Measurements from ENCODE around the gene CCL22. TPM values are rescaled to one million over a fixed set of nuclear protein-coding genes. Genes with fewer than 3 reads are reported as not detected.

The CCL22 gene
- total RNA-seq, 1 experiment from 2014 or later = not detected

GRCh38 chr16:57313509-57313908, 45.1 kb upstream of the CCL22 start:
- H3K23me2 ChIP-seq (ENCODE audit: insufficient read length, low read depth, low read length, poor library complexity, severe bottlenecking) = no peaks in the 10 kb centered on the region
- H4K20me1 ChIP-seq (ENCODE audit: control insufficient read depth, insufficient read depth, insufficient read length) = peaks cover 5% of the 10 kb centered on the region
- no peaks in the 10 kb centered on the region for H3K79me2 ChIP-seq (ENCODE audit: insufficient read depth, low read length)
- H2AK5ac ChIP-seq (ENCODE audit: insufficient read length, low read length) = no peak overlapping the region
- no peaks in the 10 kb centered on the region for H3K9me3 ChIP-seq (ENCODE audit: control insufficient read depth, low read depth, low read length)
- no peak overlapping the region for H2BK20ac ChIP-seq (ENCODE audit: low read depth, low read length, poor library complexity, severe bottlenecking)
- H3K9ac ChIP-seq (ENCODE audit: extremely low read depth, insufficient read length, low read length) = no peak overlapping the region
- Mint-ChIP-seq H3K27ac (no peak overlapping the region), H3K9me3 (no peaks in the 10 kb centered on the region), H3K36me3 (ENCODE audit: insufficient read depth in 1 of 3, low read depth in 3 of 3) (no peaks in the 10 kb centered on the region), H3K4me1 (peaks cover 9 to 14% of the 10 kb centered on the region in 2 experiments), H3K27me3 (ENCODE audit: low read depth) (peaks cover 6% of the 10 kb centered on the region), H3K4me3 (no peak overlapping the region)
- no peak overlapping the region for H2BK120ac ChIP-seq (ENCODE audit: low read depth, low read length, poor library complexity, severe bottlenecking)
- no peak overlapping the region for H4K8ac ChIP-seq (replicated peaks; ENCODE audit: insufficient read length, low read depth, low read length)
- no peak overlapping the region for H3K4me2 ChIP-seq (ENCODE audit: insufficient read depth, insufficient read length, low read length)
- H2BK5ac ChIP-seq (ENCODE audit: insufficient read length, low read length) = no peak overlapping the region
- H3K79me1 ChIP-seq (ENCODE audit: insufficient read depth, low read depth, low read length, poor library complexity, severe bottlenecking) = no peaks in the 10 kb centered on the region
- DNase-seq = no peak
- no peak overlapping the region for H2BK12ac ChIP-seq (ENCODE audit: insufficient read length, low read depth, low read length)
- H3K4me1 ChIP-seq (ENCODE audit: insufficient read depth, low read length) = no peaks in the 10 kb centered on the region; the same call in 1 of the 2 replicates
- H2AFZ ChIP-seq (ENCODE audit: low read length) = no peak overlapping the region
- H2BK15ac ChIP-seq (ENCODE audit: low read depth, low read length) = no peak overlapping the region
- 100% methylated on average over 1 of the region's 2 CpGs for WGBS (ENCODE audit: extremely low coverage, insufficient read length, low lambda C conversion rate)
- H3K23ac ChIP-seq (ENCODE audit: insufficient read length, low read depth, low read length) = no peak overlapping the region
- no peaks in the 10 kb centered on the region for H3K27me3 ChIP-seq (ENCODE audit: insufficient read depth, low read length)
- H3K18ac ChIP-seq (ENCODE audit: insufficient read length, low read depth, low read length) = no peak overlapping the region
- no peak overlapping the region for H3K56ac ChIP-seq (ENCODE audit: insufficient read length, low read depth, low read length)
- H3K27ac ChIP-seq (ENCODE audit: insufficient read length, low read depth, low read length) = no peak overlapping the region
- no peak overlapping the region for H4K5ac ChIP-seq (ENCODE audit: insufficient read length, low read depth, low read length)
- no peak overlapping the region for H3T11ph ChIP-seq (ENCODE audit: low read length)
- no peak overlapping the region for H3K14ac ChIP-seq (ENCODE audit: insufficient read depth, low read length)
- H3K4ac ChIP-seq (ENCODE audit: low read depth, low read length) = no peak overlapping the region
- TF ChIP-seq CTCF (conservative IDR thresholded peaks at IDR 0.05) = no peak
- no peak overlapping the region for H4K91ac ChIP-seq (ENCODE audit: insufficient read length, low read depth, low read length)

All from H9 (cell line).